HepG2 (cell line): ENCODE measurements around the gene ROMO1. TPM values are rescaled to one million over a fixed set of nuclear protein-coding genes. Genes with fewer than 3 reads are reported as not detected.

Source experiments
- AGO2 ChIP-seq: fragments of 200-400 bp; formaldehyde crosslinking; optimal IDR thresholded peaks from 2 replicates; pipeline ENCODE3; 2017; ENCODE audit warnings: mild to moderate bottlenecking, low read depth, low read length, moderate library complexity
- DNMT1 ChIP-seq: sonication (generic); formaldehyde crosslinking; IDR thresholded peaks from 2 replicates; pipeline ENCODE4 v1.5.1; 2020; ENCODE audit warnings: mild to moderate bottlenecking, missing genetic modification reagents
- FOSL2 ChIP-seq: sonication (generic); formaldehyde crosslinking; IDR thresholded peaks from 2 replicates; pipeline ENCODE4 v1.4.0; 2020; ENCODE audit warnings: missing genetic modification reagents
- HMGXB3 ChIP-seq: sonication (generic); formaldehyde crosslinking; IDR thresholded peaks from 2 replicates; pipeline ENCODE4 v1.4.0; 2020; ENCODE audit warnings: missing genetic modification reagents, borderline replicate concordance
- HMGXB4 ChIP-seq, 2 experiments: sonication (generic) in 1 of 2; formaldehyde crosslinking in 1 of 2; IDR thresholded peaks; 2 replicates each; pipeline versions ENCODE4 v1.4.0 to v1.6.1; 2018 to 2020; ENCODE audit warnings: missing genetic modification reagents in 2 of 2, borderline replicate concordance in 1 of 2, low read depth in 1 of 2, mild to moderate bottlenecking in 1 of 2, missing biosample characterization in 1 of 2
- SIX4 ChIP-seq: sonication (generic); formaldehyde crosslinking; IDR thresholded peaks from 2 replicates; pipeline ENCODE4 v1.4.0; 2020; ENCODE audit warnings: missing genetic modification reagents
- SOX13 ChIP-seq, 3 experiments: fragments of 450-650 bp in 1 of 3; sonication (generic) in 1 of 3; formaldehyde crosslinking in 1 of 3; IDR thresholded peaks in 2 of 3; conservative IDR thresholded peaks in 1 of 3; 2 replicates each; pipeline versions ENCODE4 v1.5.0 to v1.6.1; 2016 to 2020; ENCODE audit warnings: antibody characterized with exemption in 1 of 3, mild to moderate bottlenecking in 1 of 3, missing compliant biosample characterization in 1 of 3, missing genetic modification reagents in 1 of 3, moderate library complexity in 1 of 3
- TBX2 ChIP-seq: sonication (generic); formaldehyde crosslinking; IDR thresholded peaks from 2 replicates; pipeline ENCODE4 v1.5.0; 2020; ENCODE audit warnings: missing genetic modification reagents, mild to moderate bottlenecking, borderline replicate concordance
- TCF12 ChIP-seq, 2 experiments: fragments of 450-650 bp in 1 of 2; sonication (generic) in 1 of 2; formaldehyde crosslinking in 1 of 2; IDR thresholded peaks; 2 replicates each; pipeline versions ENCODE4 v1.6.1 to v1.8.0; 2017 to 2022; ENCODE audit warnings: antibody characterized with exemption in 1 of 2, mild to moderate bottlenecking in 1 of 2, missing genetic modification reagents in 1 of 2, moderate library complexity in 1 of 2
- ZMAT5 ChIP-seq: sonication (generic); formaldehyde crosslinking; IDR thresholded peaks from 2 replicates; pipeline ENCODE4 v1.5.0; 2020; ENCODE audit warnings: mild to moderate bottlenecking, low read depth, missing genetic modification reagents, borderline replicate concordance
- ZNF513 ChIP-seq: sonication (generic); formaldehyde crosslinking; conservative IDR thresholded peaks from 2 replicates; pipeline ENCODE4 v1.5.0; 2020; ENCODE audit warnings: missing genetic modification reagents
- ZNF547 ChIP-seq: sonication (generic); formaldehyde crosslinking; IDR thresholded peaks from 2 replicates; pipeline ENCODE4 v1.5.1; 2020; ENCODE audit warnings: mild to moderate bottlenecking, missing genetic modification reagents
- ZNF790 ChIP-seq: sonication (generic); formaldehyde crosslinking; IDR thresholded peaks from 2 replicates; pipeline ENCODE4 v1.8.0; 2022; ENCODE audit warnings: missing genetic modification reagents, mild to moderate bottlenecking, borderline replicate concordance
- polyA plus RNA-seq, 8 experiments: library from polyadenylated mRNA; depleted of rRNA in 3 of 8; stranded (reverse) in 7 of 8; unstranded in 1 of 8; fragments of >200 nt; fragmentation: Illumina TruSeq in 4 of 8; extraction: Trizol in 4 of 8; gene quantifications; 2 replicates each; pipeline versions ENCODE4 v1.2.1 to v1.2.3, GENCODE V29; 2011 to 2016; ENCODE audit warnings: low read depth in 4 of 8, missing spikeins in 1 of 8, mixed read lengths in 1 of 8; ENCODE audit not compliant: insufficient read depth in 1 of 8
- total RNA-seq, 5 experiments: library from RNA; depleted of rRNA; stranded (reverse); fragments of >200 nt; fragmentation: Illumina TruSeq; extraction: Trizol; gene quantifications; 2 replicates each; pipeline ENCODE4 v1.2.3, GENCODE V29; 2016; ENCODE audit warnings: low read depth in 1 of 5
- TF ChIP-seq, protein P1 (sequence below): sonication (generic); formaldehyde crosslinking; IDR thresholded peaks from 2 replicates; pipeline ENCODE4 v1.5.0; 2020; ENCODE audit warnings: missing genetic modification reagents, mild to moderate bottlenecking, borderline replicate concordance
- TF ChIP-seq, protein P2 (sequence below): sonication (generic); formaldehyde crosslinking; IDR thresholded peaks from 2 replicates; pipeline ENCODE4 v1.5.1; 2020; ENCODE audit warnings: missing genetic modification reagents, mild to moderate bottlenecking, borderline replicate concordance

Gene ROMO1
- total and polyA plus RNA-seq, 2 of the 13 experiments (the other 11 are each of a cell fraction or from before 2014, with no cell fraction given), result 636 to 755 TPM

GRCh38 chr20:35663516-35664465 lies 35.4 kb upstream of the ROMO1 start (continued):
- TF ChIP-seq HMGXB3 (CRISPR knock-in tag) (no peak), DNMT1 (CRISPR knock-in tag) (no peak), ZNF547 (CRISPR knock-in tag) (no peak), AGO2 (no peak), TCF12 (IDR thresholded peaks at IDR 0.05) (no peak), TCF12 (CRISPR knock-in tag; IDR thresholded peaks at IDR 0.05) (no peak; the same call in 1 of the 2 replicates), ZNF790 (CRISPR knock-in tag) (no peak), HMGXB4 (CRISPR knock-in tag; IDR thresholded peaks at IDR 0.05; ENCODE audit: borderline replicate concordance in 1 of 2, low read depth in 1 of 2) (no peak), SOX13 (IDR thresholded peaks at IDR 0.05) (no peak), SOX13 (CRISPR knock-in tag; conservative IDR thresholded peaks at IDR 0.05 in 1 of 2, IDR thresholded peaks at IDR 0.05 in 1 of 2) (peak in 1 of 2 experiments; percentile 85; a peak in 1 of 4 replicates), TBX2 (CRISPR knock-in tag) (no peak), ZMAT5 (no peak), SIX4 (CRISPR knock-in tag) (no peak), FOSL2 (CRISPR knock-in tag) (peak; percentile 2; the same call in 1 of the 2 replicates), ZNF513 (no peak)
- TF ChIP-seq, protein P1, sequence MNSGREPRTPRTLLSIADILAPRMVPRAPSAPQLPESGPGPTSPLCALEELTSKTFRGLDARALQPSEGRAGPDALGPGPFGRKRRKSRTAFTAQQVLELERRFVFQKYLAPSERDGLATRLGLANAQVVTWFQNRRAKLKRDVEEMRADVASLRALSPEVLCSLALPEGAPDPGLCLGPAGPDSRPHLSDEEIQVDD (CRISPR knock-in tag), result no peak
- TF ChIP-seq, protein P2, sequence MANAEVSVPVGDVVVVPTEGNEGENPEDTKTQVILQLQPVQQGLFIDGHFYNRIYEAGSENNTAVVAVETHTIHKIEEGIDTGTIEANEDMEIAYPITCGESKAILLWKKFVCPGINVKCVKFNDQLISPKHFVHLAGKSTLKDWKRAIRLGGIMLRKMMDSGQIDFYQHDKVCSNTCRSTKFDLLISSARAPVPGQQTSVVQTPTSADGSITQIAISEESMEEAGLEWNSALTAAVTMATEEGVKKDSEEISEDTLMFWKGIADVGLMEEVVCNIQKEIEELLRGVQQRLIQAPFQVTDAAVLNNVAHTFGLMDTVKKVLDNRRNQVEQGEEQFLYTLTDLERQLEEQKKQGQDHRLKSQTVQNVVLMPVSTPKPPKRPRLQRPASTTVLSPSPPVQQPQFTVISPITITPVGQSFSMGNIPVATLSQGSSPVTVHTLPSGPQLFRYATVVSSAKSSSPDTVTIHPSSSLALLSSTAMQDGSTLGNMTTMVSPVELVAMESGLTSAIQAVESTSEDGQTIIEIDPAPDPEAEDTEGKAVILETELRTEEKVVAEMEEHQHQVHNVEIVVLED (CRISPR knock-in tag), result no peak
